HS-5 (cell line): ENCODE measurements around the gene STARD8.

Experiments
- DNase-seq: peaks from one replicate; pipeline ENCODE4 v3.0.0-alpha.2; 2012; ENCODE audit warnings: low read depth

The STARD8 gene

DNA sequence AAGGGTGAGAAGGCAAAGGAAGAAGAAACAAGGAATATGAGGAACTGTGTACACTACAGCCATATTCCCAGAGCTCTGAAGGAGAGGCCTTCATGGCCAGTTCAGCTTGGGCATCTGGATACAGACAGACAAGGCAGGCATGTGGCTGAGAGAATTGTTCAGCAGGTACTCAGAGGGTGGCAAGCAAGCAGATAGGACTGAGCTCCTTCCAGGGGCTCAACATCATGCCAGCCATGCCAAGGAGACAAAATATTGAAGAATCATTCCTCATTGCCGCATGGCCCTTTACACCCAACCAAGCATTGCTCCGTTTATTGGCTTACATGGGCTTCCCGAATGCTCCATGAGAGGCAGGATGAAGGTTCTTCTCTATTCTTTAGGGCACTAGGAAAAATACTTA lies 102.8 kb downstream of the STARD8 start:
- no peak for DNase-seq

DNA sequence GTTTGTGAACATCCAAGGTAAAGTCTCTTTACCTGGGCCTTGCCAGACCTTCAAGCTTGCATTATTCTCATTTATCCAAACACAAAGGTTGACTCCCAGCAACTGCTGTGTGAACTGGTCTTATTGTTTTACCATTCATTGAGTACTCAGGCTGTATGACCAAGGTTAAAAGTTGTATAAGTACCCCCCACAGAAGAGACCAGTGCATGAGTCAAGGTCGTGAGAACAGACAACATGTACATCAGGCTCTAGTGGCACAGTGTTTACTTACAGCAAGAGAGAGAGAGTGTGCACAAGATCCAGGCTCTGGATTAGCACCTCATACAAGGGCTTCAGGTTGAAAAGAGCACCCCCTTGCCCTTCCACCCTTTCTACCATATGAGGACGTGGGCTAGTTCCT lies 103.9 kb downstream of the STARD8 start:
- DNase-seq, result no peak

- no peak for DNase-seq
Measured at GRCh38 chrX:68753218-68753617, 105.8 kb downstream of the STARD8 start.

GRCh38 chrX:68754406-68754805 lies 106.9 kb downstream of the STARD8 start:
- no peak for DNase-seq

DNA sequence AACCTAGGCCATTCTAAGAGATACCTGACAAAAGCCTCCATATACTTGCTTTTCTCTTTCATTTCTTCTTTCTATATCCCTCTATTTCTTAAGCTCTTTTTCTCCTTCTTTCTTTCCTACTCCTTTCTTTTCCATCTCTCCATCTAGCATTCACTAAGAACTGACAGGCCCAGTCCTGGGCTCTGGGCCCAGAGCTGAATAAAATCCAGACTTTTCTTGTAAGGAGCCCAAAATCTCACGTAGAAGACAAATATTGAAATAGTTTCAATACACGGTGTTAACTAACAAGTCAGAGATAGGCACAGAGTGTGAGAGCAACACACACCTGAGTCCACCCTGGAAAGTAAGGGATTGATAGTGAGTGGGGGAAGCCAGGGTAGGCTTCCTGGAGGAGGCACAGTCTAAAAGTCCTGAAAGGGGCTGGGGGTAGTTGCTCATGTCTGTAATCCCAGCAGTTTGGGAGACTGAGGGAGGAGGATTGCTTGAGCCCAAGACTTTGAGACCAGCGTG lies 108.2 kb downstream of the STARD8 start:
- no peak for DNase-seq

- no peak for DNase-seq
Measured at GRCh38 chrX:68757331-68757730, 109.9 kb downstream of the STARD8 start.

GRCh38 chrX:68757731-68758130 lies 110.3 kb downstream of the STARD8 start:
- DNase-seq, result no peak

- no peak for DNase-seq
Measured at GRCh38 chrX:68758671-68759070, 111.2 kb downstream of the STARD8 start.

GRCh38 chrX:68761086-68761485 lies 113.6 kb downstream of the STARD8 start:
- DNase-seq, result no peak

DNA sequence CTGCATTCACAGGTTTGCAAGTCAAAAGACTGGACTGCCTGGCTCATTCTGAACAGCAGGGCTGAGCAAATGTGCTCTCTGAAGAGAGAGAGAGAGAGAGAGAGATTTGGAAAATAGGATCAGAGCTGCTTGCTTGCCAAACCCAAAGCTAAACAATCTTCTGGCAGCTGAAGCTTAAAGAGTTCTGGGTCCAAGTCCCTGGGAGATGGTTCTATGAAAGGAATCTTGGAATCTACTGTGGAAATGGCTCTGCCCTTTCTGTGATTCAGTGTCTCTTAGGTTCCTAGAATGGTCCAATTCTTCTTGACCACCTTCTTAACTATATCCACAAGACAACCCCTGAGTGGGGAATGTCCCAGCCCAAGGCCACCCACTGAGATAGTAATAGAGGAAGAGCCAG lies 115.3 kb downstream of the STARD8 start:
- no peak for DNase-seq

DNA sequence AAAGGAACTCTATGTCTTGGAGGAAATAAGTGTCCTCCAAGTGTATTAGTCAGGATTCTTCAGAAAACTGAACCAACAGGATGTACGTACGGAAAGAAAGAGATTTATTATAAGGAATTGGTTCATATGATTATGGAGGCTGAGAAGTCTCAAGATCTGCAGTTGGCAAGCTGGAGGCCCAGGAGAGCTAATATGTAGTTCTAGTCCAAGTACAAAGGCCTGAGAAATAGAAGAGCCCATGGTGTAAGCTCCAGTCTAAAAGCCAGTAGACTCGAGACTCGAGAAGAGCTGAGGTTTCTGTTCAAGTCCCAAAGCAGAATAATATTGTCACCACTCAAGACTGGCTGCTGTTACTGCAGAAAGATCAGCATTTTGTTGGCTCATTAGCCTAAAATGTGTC lies 116.0 kb downstream of the STARD8 start:
- no peak for DNase-seq
